Ascending aorta (tissue), 2 donors: Measurements from ENCODE around the gene XPR1. TPM values are rescaled to one million over a fixed set of nuclear protein-coding genes. Genes with fewer than 3 reads are reported as not detected.

Source experiments
- DNase-seq, 2 donors: peaks; one replicate each; pipeline ENCODE4 v3.0.0-alpha.2; 2019; ENCODE audit warnings: low spot score in 2 of 2
- H3K27ac ChIP-seq, 2 donors: fragments of 200-600 bp; sonication (generic); one replicate each; pipeline ENCODE4 v1.5.1; 2016 to 2017; ENCODE audit warnings: mild to moderate bottlenecking in 1 of 2
- H3K27me3 ChIP-seq: fragments of 200-600 bp; sonication (generic); one replicate; pipeline ENCODE4 v1.5.1; 2017
- H3K36me3 ChIP-seq, 2 donors: fragments of 200-600 bp; sonication (generic); one replicate each; pipeline ENCODE4 v1.5.1; 2016
- H3K4me1 ChIP-seq, 2 donors: fragments of 200-600 bp; sonication (generic); one replicate each; pipeline ENCODE4 v1.5.1; 2016 to 2017; ENCODE audit warnings: mild to moderate bottlenecking in 1 of 2
- H3K4me3 ChIP-seq, 2 donors: fragments of 200-600 bp; sonication (generic); one replicate each; pipeline ENCODE4 v1.5.1; 2016 to 2017; ENCODE audit warnings: mild to moderate bottlenecking in 1 of 2
- H3K9me3 ChIP-seq, 2 donors: fragments of 200-600 bp; sonication (generic); one replicate each; pipeline ENCODE4 v1.5.1; 2016
- CTCF ChIP-seq, 3 experiments: fragments of 200-600 bp in 2 of 3; fragments of 450-650 bp in 1 of 3; sonication (generic) in 2 of 3; IDR thresholded peaks; one replicate each; pipeline ENCODE4 v1.5.1; 2016 to 2019; ENCODE audit warnings: antibody characterized with exemption in 3 of 3, mild to moderate bottlenecking in 1 of 3, moderate library complexity in 1 of 3
- intact Hi-C: fragments of 100-400 bp; cut with DNase I; formaldehyde crosslinking; loops from one replicate; pipeline ENCODE4 v1.15.1; 2023
- total RNA-seq: library from RNA; depleted of rRNA; stranded (reverse); fragments of >200 nt; gene quantifications from one replicate; pipeline ENCODE4 v1.1.0, GENCODE V29; 2016

XPR1 gene
- total RNA-seq, 1 donor from 2014 or later, result 41.6 TPM

GRCh38 chr1:180623579-180624347, 8.1 kb upstream of the XPR1 start:
- intact Hi-C loops, result no loop called here
- Histone ChIP-seq H3K4me1 (no peaks in the 10 kb centered on the region), H3K9me3 (no peaks in the 10 kb centered on the region), H3K27me3 (no peaks in the 10 kb centered on the region), H3K4me3 (no peak overlapping the region), H3K27ac (no peak overlapping the region), H3K36me3 (no peaks in the 10 kb centered on the region)
- peak in 1 of 3 experiments; percentile 22 for TF ChIP-seq CTCF (IDR thresholded peaks at IDR 0.05)
- DNase-seq, result no peak

- H3K4me1 ChIP-seq, result peaks cover 0 to 3% of the 10 kb centered on the region in 2 donors
- no peak overlapping the region for H3K27ac ChIP-seq
- no peaks in the 10 kb centered on the region for H3K36me3 ChIP-seq
- intact Hi-C loops, result no loop called here
- no peaks in the 10 kb centered on the region for H3K9me3 ChIP-seq
- no peak for DNase-seq
- H3K4me3 ChIP-seq, result no peak overlapping the region
- no peaks in the 10 kb centered on the region for H3K27me3 ChIP-seq
- no peak for TF ChIP-seq CTCF (IDR thresholded peaks at IDR 0.05)
Observed at GRCh38 chr1:180626711-180627110, 5.1 kb upstream of the XPR1 start.

GRCh38 chr1:180627411-180627810, 4.4 kb upstream of the XPR1 start:
- H3K27ac ChIP-seq, result no peak overlapping the region
- DNase-seq, result no peak
- TF ChIP-seq CTCF (IDR thresholded peaks at IDR 0.05), result no peak
- H3K27me3 ChIP-seq, result no peaks in the 10 kb centered on the region
- H3K4me3 ChIP-seq, result no peak overlapping the region
- intact Hi-C loops, result no loop called here
- H3K4me1 ChIP-seq, result peaks cover 0 to 3% of the 10 kb centered on the region in 2 donors
- no peaks in the 10 kb centered on the region for H3K36me3 ChIP-seq
- H3K9me3 ChIP-seq, result no peaks in the 10 kb centered on the region

- Histone ChIP-seq H3K27ac (no peak overlapping the region), H3K4me3 (no peak overlapping the region), H3K27me3 (no peaks in the 10 kb centered on the region), H3K36me3 (no peaks in the 10 kb centered on the region), H3K9me3 (no peaks in the 10 kb centered on the region), H3K4me1 (peaks cover 0 to 3% of the 10 kb centered on the region in 2 donors)
- TF ChIP-seq CTCF (IDR thresholded peaks at IDR 0.05), result no peak
- DNase-seq, result no peak
- intact Hi-C loops, result no loop called here
Observed at GRCh38 chr1:180628646-180629045, 3.2 kb upstream of the XPR1 start.

GRCh38 chr1:180630408-180631193, 1.2 kb upstream of the XPR1 start:
- H3K27ac ChIP-seq, result peak overlapping the region; percentile 63 to 90
- no peak for DNase-seq
- intact Hi-C loops, result loop anchor here (5.0 kb wide), 3 partner anchors 68 to 522 kb away; no protein-coding TSS in a partner anchor
- TF ChIP-seq CTCF (IDR thresholded peaks at IDR 0.05), result no peak
- no peaks in the 10 kb centered on the region for H3K36me3 ChIP-seq
- H3K9me3 ChIP-seq, result no peaks in the 10 kb centered on the region
- no peaks in the 10 kb centered on the region for H3K27me3 ChIP-seq
- H3K4me1 ChIP-seq, result peaks cover 0 to 5% of the 10 kb centered on the region in 2 donors
- no peak overlapping the region for H3K4me3 ChIP-seq
